D721Med (cell line): ENCODE data around the gene DCXR.

ENCODE experiments used
- DNase-seq: peaks from one replicate; pipeline ENCODE4 v3.0.0; 2011; ENCODE audit warnings: low spot score; ENCODE audit not compliant: insufficient read length
- FAIRE-seq: peaks from 2 replicates; lab custom pipeline; 2011; peaks lifted over from hg19 to GRCh38; lab: Jason Lieb, UNC
- CTCF ChIP-seq: IDR thresholded peaks from 2 replicates; pipeline ENCODE4 v1.5.1; 2012; ENCODE audit warnings: mild to moderate bottlenecking, control low read depth; ENCODE audit not compliant: insufficient read depth; ENCODE audit errors: missing control alignments

Gene DCXR

GRCh38 chr17:81996232-81996756 is 41.2 kb downstream of the DCXR start:
- DNase-seq: no peak
- TF ChIP-seq CTCF: no peak
- FAIRE-seq: no peak

- DNase-seq (no peak), FAIRE-seq (no peak)
- no peak for TF ChIP-seq CTCF
Observed at GRCh38 chr17:81995463-81996231, 41.9 kb downstream of the DCXR start.

- DNase-seq (no peak), FAIRE-seq (no peak)
- no peak for TF ChIP-seq CTCF
Observed at GRCh38 chr17:81994593-81995462, 42.7 kb downstream of the DCXR start.

- FAIRE-seq: no peak
- no peak for TF ChIP-seq CTCF
- no peak for DNase-seq
Observed at GRCh38 chr17:81993729-81994592, 43.5 kb downstream of the DCXR start.

GRCh38 chr17:81992306-81993102 is 45.0 kb downstream of the DCXR start:
- FAIRE-seq (no peak), DNase-seq (no peak)
- TF ChIP-seq CTCF: no peak

- no peak for TF ChIP-seq CTCF
- DNase-seq (no peak), FAIRE-seq (no peak)
Observed at GRCh38 chr17:81991684-81992305, 45.7 kb downstream of the DCXR start.
